Femur (tissue), 1 donor: ENCODE results near the gene PAPSS2.

Source experiments
- DNase-seq: peaks from one replicate; pipeline ENCODE4 v3.0.0-alpha.2; 2017

The PAPSS2 gene

GRCh38 chr10:87753995-87754866 is 94.6 kb downstream of the PAPSS2 start:
- DNase-seq = no peak

- no peak for DNase-seq
Measured at GRCh38 chr10:87757685-87758084, 98.0 kb downstream of the PAPSS2 start.

GRCh38 chr10:87759551-87759950 is 99.9 kb downstream of the PAPSS2 start:
- DNase-seq = no peak

- DNase-seq = no peak
Measured at GRCh38 chr10:87760195-87760905, 100.7 kb downstream of the PAPSS2 start.

GRCh38 chr10:87761153-87761552 is 101.5 kb downstream of the PAPSS2 start:
- DNase-seq = no peak

- DNase-seq = no peak
Measured at GRCh38 chr10:87761892-87762291, 102.2 kb downstream of the PAPSS2 start.

- no peak for DNase-seq
Measured at GRCh38 chr10:87763086-87763861, 103.6 kb downstream of the PAPSS2 start.

- DNase-seq = no peak
Measured at GRCh38 chr10:87764072-87764934, 104.6 kb downstream of the PAPSS2 start.

- DNase-seq = no peak
Measured at GRCh38 chr10:87765666-87766376, 106.1 kb downstream of the PAPSS2 start.

- DNase-seq = no peak
Measured at GRCh38 chr10:87767253-87767652, 107.6 kb downstream of the PAPSS2 start.

- DNase-seq = no peak
Measured at GRCh38 chr10:87771871-87772500, 112.3 kb downstream of the PAPSS2 start.

GRCh38 chr10:87775766-87776165 is 116.1 kb downstream of the PAPSS2 start:
- DNase-seq = no peak

GRCh38 chr10:87776328-87776727 is 116.7 kb downstream of the PAPSS2 start:
- no peak for DNase-seq

GRCh38 chr10:87781545-87781944 is 121.9 kb downstream of the PAPSS2 start:
- DNase-seq = no peak

GRCh38 chr10:87782721-87783120 is 123.0 kb downstream of the PAPSS2 start:
- no peak for DNase-seq

- DNase-seq = no peak
Measured at GRCh38 chr10:87786421-87786820, 126.7 kb downstream of the PAPSS2 start.

- no peak for DNase-seq
Measured at GRCh38 chr10:87790185-87790584, 130.5 kb downstream of the PAPSS2 start.

GRCh38 chr10:87794285-87794684 is 134.6 kb downstream of the PAPSS2 start:
- no peak for DNase-seq
